Glutamatergic neuron (in vitro differentiated cells): ENCODE data around the gene GPR158. TPM values are rescaled to one million over a fixed set of nuclear protein-coding genes. Genes with fewer than 3 reads are reported as not detected.
"Not testable (repeated sequence)": the region's sequence is repeated elsewhere in the genome, so short reads cannot be mapped to it uniquely, and the experiment has no call there.

Experiments
- DNase-seq: peaks from one replicate; pipeline ENCODE4 v3.0.0; 2022
- H3K27ac Mint-ChIP-seq: one replicate; pipeline ENCODE4 v1.8.0; 2020; ENCODE audit warnings: mild to moderate bottlenecking, mixed read lengths, inconsistent platforms; ENCODE audit not compliant: unreplicated experiment
- H3K27me3 Mint-ChIP-seq: one replicate; pipeline ENCODE4 v1.8.0; 2020; ENCODE audit warnings: mild to moderate bottlenecking, moderate library complexity, mixed read lengths, inconsistent platforms; ENCODE audit not compliant: unreplicated experiment
- H3K36me3 Mint-ChIP-seq: one replicate; pipeline ENCODE4 v1.8.0; 2020; ENCODE audit warnings: mild to moderate bottlenecking, mixed read lengths, inconsistent platforms; ENCODE audit not compliant: unreplicated experiment
- H3K4me1 Mint-ChIP-seq: one replicate; pipeline ENCODE4 v1.8.0; 2020; ENCODE audit warnings: mild to moderate bottlenecking, low read depth, mixed read lengths, inconsistent platforms; ENCODE audit not compliant: unreplicated experiment
- H3K4me3 Mint-ChIP-seq: one replicate; pipeline ENCODE4 v1.8.0; 2020; ENCODE audit warnings: mild to moderate bottlenecking, mixed read lengths, inconsistent platforms; ENCODE audit not compliant: unreplicated experiment
- H3K9me3 Mint-ChIP-seq: one replicate; pipeline ENCODE4 v1.8.0; 2020; ENCODE audit warnings: mild to moderate bottlenecking, moderate library complexity, mixed read lengths, inconsistent platforms; ENCODE audit not compliant: unreplicated experiment
- CTCF ChIP-seq: fragments of 200-600 bp; sonication (generic); IDR thresholded peaks from one replicate; pipeline ENCODE4 v1.5.0; 2021; ENCODE audit not compliant: partially characterized antibody, unreplicated experiment
- total RNA-seq: library from RNA; stranded (reverse); fragmentation: NEBNext Ultra II Directional; extraction: Animal tissue kit (Norgen Biotek cat#: 25700); gene quantifications from one replicate; pipeline ENCODE4 v1.2.1, GENCODE V29; 2021; ENCODE audit not compliant: unreplicated experiment

The GPR158 gene
- total RNA-seq, 1 donor from 2014 or later = 2.6 TPM

- no peaks in the 10 kb centered on the region for H3K4me1 Mint-ChIP-seq
- H3K36me3 Mint-ChIP-seq = no peaks in the 10 kb centered on the region
- H3K4me3 Mint-ChIP-seq = no peak overlapping the region
- TF ChIP-seq CTCF = no peak
- H3K27ac Mint-ChIP-seq = no peak overlapping the region
- DNase-seq = no peak
- H3K9me3 Mint-ChIP-seq = peaks cover 1% of the 10 kb centered on the region
- no peaks in the 10 kb centered on the region for H3K27me3 Mint-ChIP-seq
These were observed 32.5 kb upstream of the GPR158 start for GRCh38 chr10:25142116-25142864.

GRCh38 chr10:25157650-25158049 is 17.2 kb upstream of the GPR158 start:
- Mint-ChIP-seq H3K27me3 (no peaks in the 10 kb centered on the region), H3K4me3 (no peak overlapping the region), H3K4me1 (no peaks in the 10 kb centered on the region), H3K9me3 (peaks cover 2% of the 10 kb centered on the region), H3K36me3 (peaks cover 4% of the 10 kb centered on the region), H3K27ac (no peak overlapping the region)
- no peak for DNase-seq
- TF ChIP-seq CTCF = no peak

- no peak for TF ChIP-seq CTCF
- no peaks in the 10 kb centered on the region for H3K4me1 Mint-ChIP-seq
These were observed 15.2 kb upstream of the GPR158 start for GRCh38 chr10:25159591-25159990.

GRCh38 chr10:25162391-25162790 is 12.4 kb upstream of the GPR158 start:
- H3K4me1 Mint-ChIP-seq = no peaks in the 10 kb centered on the region
- TF ChIP-seq CTCF = no peak
- no peak for DNase-seq
- no peak overlapping the region for H3K27ac Mint-ChIP-seq
- H3K4me3 Mint-ChIP-seq = no peak overlapping the region
- no peaks in the 10 kb centered on the region for H3K9me3 Mint-ChIP-seq
- H3K27me3 Mint-ChIP-seq = no peaks in the 10 kb centered on the region
- H3K36me3 Mint-ChIP-seq = peaks cover 4% of the 10 kb centered on the region

More at GRCh38 chr10:25159591-25159990, 15.2 kb upstream of the GPR158 start:
- Mint-ChIP-seq H3K27ac (no peak overlapping the region), H3K36me3 (peaks cover 4% of the 10 kb centered on the region), H3K4me3 (no peak overlapping the region), H3K9me3 (no peaks in the 10 kb centered on the region), H3K27me3 (no peaks in the 10 kb centered on the region)
- DNase-seq = no peak

GRCh38 chr10:25163464-25163863 is 11.3 kb upstream of the GPR158 start:
- not testable (repeated sequence) for H3K4me3 Mint-ChIP-seq, DNase-seq, H3K4me1 Mint-ChIP-seq, H3K36me3 Mint-ChIP-seq, H3K9me3 Mint-ChIP-seq, H3K27me3 Mint-ChIP-seq, H3K27ac Mint-ChIP-seq
